WERI-Rb-1 (cell line): ENCODE measurements around the gene ACAD9.

Experiments
- DNase-seq: peaks from one replicate; pipeline ENCODE4 v3.0.0-alpha.2; 2020
- H3K27ac ChIP-seq: fragments of 250-450 bp; sonication (Bioruptor Pico); 2 replicates; pipeline ENCODE4 v1.5.1; 2020; ENCODE audit warnings: mild to moderate bottlenecking, moderate library complexity
- H3K27me3 ChIP-seq: fragments of 250-450 bp; sonication (Bioruptor Pico); 2 replicates; pipeline ENCODE4 v1.5.1; 2021; ENCODE audit warnings: mild to moderate bottlenecking, low read depth, moderate library complexity; ENCODE audit not compliant: insufficient read depth, severe bottlenecking
- H3K36me3 ChIP-seq: fragments of 250-450 bp; sonication (Bioruptor Pico); 2 replicates; pipeline ENCODE4 v1.5.1; 2020; ENCODE audit warnings: mild to moderate bottlenecking, moderate library complexity
- H3K4me3 ChIP-seq: 2 replicates; pipeline ENCODE4 v1.5.1; 2011; ENCODE audit warnings: low read depth, mild to moderate bottlenecking, control low read depth, low read length
- H3K9me3 ChIP-seq: fragments of 250-450 bp; sonication (Bioruptor Pico); 2 replicates; pipeline ENCODE4 v1.5.1; 2021; ENCODE audit warnings: mild to moderate bottlenecking, moderate library complexity; ENCODE audit not compliant: severe bottlenecking
- TF ChIP-seq, protein P1 (sequence below): IDR thresholded peaks from 2 replicates; pipeline ENCODE4 v1.5.1; 2011; ENCODE audit warnings: low read depth, mild to moderate bottlenecking, control low read depth, inconsistent platforms, low read length

The ACAD9 gene

DNA sequence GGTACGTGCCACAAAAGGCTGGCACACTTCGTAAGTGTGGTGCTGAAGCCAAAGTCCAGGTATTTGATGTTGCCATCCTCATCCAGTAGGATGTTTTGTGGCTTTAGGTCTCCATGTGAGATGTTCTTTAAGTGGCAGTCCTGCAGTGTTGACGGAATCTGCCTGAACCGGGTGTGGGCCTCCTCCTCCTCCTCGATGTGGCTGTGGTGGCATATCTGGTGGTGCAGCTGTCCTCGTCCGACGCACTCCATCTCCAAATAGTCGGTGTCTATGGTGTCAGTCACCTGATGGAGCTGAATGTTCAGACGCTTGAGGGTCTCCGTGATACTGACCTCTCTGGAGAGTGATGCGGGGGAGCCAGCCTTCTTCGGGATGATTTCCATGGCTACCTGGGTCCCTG, 30.5 kb upstream of the ACAD9 start:
- TF ChIP-seq, protein P1, sequence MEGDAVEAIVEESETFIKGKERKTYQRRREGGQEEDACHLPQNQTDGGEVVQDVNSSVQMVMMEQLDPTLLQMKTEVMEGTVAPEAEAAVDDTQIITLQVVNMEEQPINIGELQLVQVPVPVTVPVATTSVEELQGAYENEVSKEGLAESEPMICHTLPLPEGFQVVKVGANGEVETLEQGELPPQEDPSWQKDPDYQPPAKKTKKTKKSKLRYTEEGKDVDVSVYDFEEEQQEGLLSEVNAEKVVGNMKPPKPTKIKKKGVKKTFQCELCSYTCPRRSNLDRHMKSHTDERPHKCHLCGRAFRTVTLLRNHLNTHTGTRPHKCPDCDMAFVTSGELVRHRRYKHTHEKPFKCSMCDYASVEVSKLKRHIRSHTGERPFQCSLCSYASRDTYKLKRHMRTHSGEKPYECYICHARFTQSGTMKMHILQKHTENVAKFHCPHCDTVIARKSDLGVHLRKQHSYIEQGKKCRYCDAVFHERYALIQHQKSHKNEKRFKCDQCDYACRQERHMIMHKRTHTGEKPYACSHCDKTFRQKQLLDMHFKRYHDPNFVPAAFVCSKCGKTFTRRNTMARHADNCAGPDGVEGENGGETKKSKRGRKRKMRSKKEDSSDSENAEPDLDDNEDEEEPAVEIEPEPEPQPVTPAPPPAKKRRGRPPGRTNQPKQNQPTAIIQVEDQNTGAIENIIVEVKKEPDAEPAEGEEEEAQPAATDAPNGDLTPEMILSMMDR = no peak
- Histone ChIP-seq H3K9me3 (no peaks in the 10 kb centered on the region), H3K4me3 (no peak overlapping the region), H3K27me3 (no peaks in the 10 kb centered on the region), H3K27ac (no peak overlapping the region), H3K36me3 (no peaks in the 10 kb centered on the region)
- DNase-seq = no peak

DNA sequence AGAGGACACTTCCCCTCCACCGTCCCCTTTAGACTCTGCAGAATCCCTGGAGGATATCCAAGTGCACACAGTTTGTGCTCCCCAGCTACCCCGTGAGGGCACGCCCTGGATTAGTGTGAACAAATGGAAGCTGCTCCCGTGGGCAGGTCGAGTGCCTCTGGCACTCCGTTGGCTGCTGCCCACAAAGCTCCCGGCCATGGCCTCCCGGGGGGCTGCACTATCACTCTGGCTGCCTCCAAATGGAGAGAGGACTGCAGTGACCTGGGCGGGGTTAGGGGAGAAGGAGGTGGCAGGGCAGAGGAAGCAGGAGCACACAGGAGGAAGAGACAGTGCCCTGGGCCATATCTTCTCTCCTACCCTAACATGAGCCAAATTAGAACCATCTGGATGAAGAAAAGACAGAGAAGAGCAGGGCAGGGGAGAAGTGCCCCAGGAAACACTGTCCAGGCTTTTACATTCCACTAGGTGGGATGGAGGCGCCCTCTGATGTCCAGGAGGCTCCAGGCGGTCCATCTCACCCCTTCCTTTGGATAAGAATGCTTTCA, 29.4 kb upstream of the ACAD9 start:
- TF ChIP-seq, protein P1 = peak; percentile 74
- H3K9me3 ChIP-seq = peaks cover 6% of the 10 kb centered on the region
- H3K27ac ChIP-seq = no peak overlapping the region
- DNase-seq = peak; percentile 64
- no peaks in the 10 kb centered on the region for H3K27me3 ChIP-seq
- no peaks in the 10 kb centered on the region for H3K36me3 ChIP-seq
- no peak overlapping the region for H3K4me3 ChIP-seq

DNA sequence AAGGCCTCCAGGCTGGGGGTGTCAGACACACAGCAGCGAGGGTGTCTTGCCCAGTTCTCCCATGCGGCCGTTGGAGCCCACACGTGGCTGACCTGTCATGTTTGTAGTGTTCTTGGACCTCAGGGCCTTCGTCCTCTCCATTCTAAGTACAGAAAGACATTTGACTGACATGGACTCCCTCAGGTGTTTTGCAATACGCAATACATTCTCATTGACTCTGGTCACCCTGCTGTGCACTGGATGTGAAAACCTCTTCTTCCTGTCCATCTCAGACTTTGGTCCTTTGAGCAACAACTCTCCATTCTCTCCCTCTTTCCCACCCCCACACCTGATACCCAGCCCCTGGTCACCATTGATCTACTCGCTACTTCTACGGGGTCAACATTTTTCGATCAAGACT, 28.9 kb upstream of the ACAD9 start:
- Histone ChIP-seq H3K27ac (no peak overlapping the region), H3K9me3 (peaks cover 6% of the 10 kb centered on the region), H3K27me3 (no peaks in the 10 kb centered on the region)

DNA sequence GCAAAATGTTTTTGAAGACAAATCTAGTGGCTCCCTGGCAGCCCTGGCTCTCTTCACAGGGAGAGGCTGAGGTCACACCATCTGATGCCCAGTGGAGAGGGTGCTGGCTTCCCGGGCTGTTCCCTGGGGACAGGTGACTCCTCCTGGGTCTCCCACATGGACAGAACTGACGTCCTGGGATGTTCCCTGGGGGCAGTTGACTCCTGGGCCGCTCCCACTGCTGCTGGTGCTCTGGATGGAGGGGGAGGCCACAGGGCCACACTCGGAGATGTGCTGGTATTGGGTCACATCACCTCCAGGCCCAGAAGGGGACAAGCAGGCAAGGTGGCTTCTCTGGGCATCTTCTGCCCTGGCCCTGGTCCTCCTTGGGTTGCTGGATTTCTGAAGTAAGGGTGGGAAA, 27.8 kb upstream of the ACAD9 start:
- Histone ChIP-seq H3K4me3 (no peak overlapping the region), H3K9me3 (peaks cover 8% of the 10 kb centered on the region), H3K27ac (no peak overlapping the region), H3K27me3 (no peaks in the 10 kb centered on the region), H3K36me3 (no peaks in the 10 kb centered on the region)
- DNase-seq = no peak
- TF ChIP-seq, protein P1 = no peak

More for the DNA sequence above, 28.9 kb upstream of the ACAD9 start:
- no peak for DNase-seq
- TF ChIP-seq, protein P1 = no peak
- H3K4me3 ChIP-seq = no peak overlapping the region
- H3K36me3 ChIP-seq = no peaks in the 10 kb centered on the region

DNA sequence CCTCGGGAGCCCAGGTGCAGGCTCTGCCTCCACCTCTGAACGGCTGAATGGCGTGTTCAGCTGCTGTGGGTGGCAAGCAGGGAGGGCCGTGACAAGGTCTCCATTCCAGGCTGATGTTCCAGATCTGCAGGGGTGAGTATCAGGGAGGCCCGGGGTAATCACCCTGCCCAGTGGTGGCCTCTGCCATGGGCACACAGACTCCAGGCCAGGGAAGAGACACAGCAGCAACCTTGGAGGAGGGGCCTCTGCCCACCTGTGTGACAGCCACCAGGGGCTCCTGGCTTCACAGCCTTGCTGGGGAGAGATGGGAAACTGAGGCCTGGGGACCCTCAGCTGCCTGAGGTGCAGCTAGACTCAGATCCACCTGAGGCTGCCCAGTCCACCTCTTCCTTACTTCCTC, 25.6 kb upstream of the ACAD9 start:
- Histone ChIP-seq H3K36me3 (no peaks in the 10 kb centered on the region), H3K9me3 (peaks cover 10% of the 10 kb centered on the region), H3K4me3 (no peak overlapping the region), H3K27me3 (no peaks in the 10 kb centered on the region), H3K27ac (no peak overlapping the region)
- no peak for DNase-seq
- TF ChIP-seq, protein P1 = no peak

GRCh38 chr3:128854475-128854874, 24.9 kb upstream of the ACAD9 start:
- no peak overlapping the region for H3K27ac ChIP-seq
- H3K9me3 ChIP-seq = peaks cover 16% of the 10 kb centered on the region
- TF ChIP-seq, protein P1 = no peak
- no peaks in the 10 kb centered on the region for H3K27me3 ChIP-seq
- H3K36me3 ChIP-seq = no peaks in the 10 kb centered on the region
- H3K4me3 ChIP-seq = no peak overlapping the region
- no peak for DNase-seq
